KG1 (cell line): Measurements from ENCODE around the gene MRPL10.

Experiments used
- DNase-seq: peaks from one replicate; lab custom pipeline; 2025; lab: John Stamatoyannopoulos, UW

MRPL10 gene

DNA sequence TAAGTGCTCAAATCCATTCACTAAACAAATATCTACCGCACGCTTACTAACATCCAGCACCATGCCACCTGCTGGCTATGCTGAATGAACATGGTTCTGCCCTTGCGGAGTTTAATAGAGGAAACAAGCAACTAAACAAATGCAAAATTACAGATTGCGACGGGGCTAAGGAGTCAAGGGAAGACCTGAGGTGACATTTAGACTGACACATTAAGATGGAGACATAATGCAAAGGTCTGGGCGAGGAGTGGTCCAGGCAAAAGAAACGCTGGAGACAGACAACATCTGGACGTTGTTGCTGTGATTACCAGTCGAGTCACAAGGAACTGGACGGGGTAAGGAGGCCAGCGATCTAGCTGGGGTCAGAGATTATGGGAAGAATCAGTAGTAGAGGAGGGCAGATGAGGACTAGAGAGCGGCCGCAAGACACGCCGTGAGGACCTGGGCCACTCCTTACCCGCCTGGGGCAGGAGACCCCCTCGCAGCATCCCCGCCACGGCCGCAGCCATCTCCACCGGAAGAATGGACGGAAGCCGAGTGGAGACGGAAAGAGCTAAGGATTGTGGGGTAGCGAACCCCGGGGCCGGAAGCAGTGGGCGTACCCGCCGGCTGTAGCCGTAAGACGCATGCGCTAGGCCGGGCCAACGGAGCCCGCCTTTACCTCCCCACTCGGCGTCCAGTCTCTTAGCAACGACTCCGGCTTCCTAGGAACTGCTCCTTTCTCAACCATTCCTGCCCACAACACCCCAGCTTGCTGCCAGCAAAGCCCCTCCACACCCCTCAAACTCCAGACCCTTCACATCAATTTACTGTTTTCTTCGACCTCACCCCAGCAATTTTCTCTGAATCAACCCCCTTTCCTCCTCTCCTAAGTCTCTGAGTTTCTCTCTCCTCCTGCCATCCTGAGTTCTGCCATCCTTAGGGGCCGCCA is at the start of gene MRPL10, which contains the start of gene LRRC46:
Gene MRPL10, minus strand, starts transcription at position 539 of the 931 bp plus-strand sequence. Its CDS starts 30 bp downstream, at position 509.
Gene LRRC46, plus strand, starts transcription at position 668 of the 931 bp plus-strand sequence. CDS start 320 bp downstream, outside the sequence.
- peak; percentile 85 for DNase-seq

DNA sequence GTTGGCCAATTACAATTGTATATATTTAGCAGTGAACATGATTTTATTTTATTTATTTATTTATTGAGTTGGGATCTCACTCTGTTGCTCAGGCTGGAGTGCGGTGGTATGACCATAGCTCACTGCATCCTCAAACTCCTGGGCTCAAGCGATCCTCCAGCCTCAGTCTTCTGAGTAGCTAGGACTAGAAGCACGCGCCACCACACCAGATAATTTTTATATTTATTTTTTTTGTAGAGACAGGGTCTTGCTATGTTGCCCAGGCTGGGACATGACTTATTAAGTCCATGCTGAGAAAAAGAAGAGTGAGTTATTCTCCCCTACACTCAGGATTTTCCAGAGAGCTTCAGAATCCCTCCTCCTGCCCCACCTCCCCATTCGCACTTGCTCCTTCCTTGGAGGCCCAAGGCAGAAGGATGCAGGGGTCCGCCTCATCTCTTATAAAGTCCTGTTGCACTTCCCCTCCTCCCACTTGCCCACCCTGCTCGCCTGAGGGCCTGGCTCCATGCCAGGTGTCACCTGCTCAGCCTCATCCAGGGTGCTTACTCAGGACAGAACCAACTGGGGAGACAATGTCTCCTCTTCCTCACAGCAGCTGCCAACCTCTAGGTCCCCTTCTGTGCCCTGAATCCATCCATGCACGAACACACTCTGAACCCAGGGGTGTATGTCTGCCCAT is 48.6 kb upstream of the MRPL10 start:
- DNase-seq: no peak

DNA sequence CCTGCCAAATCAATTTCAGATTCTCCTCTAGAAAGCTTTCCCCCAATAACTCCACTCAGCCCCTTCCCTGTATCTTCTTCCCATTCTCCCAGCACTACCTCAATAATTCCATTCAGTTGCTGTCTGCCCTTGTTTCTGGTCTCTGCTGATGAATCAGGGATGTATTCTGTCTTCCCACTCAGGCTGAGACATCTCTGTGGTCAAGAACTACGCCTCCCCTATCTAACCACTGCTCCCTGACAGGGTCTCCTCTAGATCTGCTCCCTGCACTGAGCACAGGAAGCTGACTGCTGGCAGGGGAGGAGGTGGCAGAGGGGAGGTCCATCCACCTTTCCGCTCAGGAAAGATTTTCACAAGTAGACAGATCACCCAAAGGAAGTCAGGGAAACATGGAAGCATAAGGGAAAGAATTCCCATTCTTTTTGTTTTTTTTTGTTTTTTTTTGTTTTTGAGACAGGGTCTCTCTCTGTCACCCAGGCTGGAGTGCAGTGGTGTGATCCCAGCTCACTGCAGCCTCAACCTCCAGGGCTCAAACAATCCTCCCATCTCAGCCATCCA is 47.8 kb upstream of the MRPL10 start:
- no peak for DNase-seq

- DNase-seq: no peak
These were observed 47.1 kb upstream of the MRPL10 start for GRCh38 chr17:47878203-47879027.

- no peak for DNase-seq
These were observed 46.2 kb upstream of the MRPL10 start for GRCh38 chr17:47877368-47878034.

DNA sequence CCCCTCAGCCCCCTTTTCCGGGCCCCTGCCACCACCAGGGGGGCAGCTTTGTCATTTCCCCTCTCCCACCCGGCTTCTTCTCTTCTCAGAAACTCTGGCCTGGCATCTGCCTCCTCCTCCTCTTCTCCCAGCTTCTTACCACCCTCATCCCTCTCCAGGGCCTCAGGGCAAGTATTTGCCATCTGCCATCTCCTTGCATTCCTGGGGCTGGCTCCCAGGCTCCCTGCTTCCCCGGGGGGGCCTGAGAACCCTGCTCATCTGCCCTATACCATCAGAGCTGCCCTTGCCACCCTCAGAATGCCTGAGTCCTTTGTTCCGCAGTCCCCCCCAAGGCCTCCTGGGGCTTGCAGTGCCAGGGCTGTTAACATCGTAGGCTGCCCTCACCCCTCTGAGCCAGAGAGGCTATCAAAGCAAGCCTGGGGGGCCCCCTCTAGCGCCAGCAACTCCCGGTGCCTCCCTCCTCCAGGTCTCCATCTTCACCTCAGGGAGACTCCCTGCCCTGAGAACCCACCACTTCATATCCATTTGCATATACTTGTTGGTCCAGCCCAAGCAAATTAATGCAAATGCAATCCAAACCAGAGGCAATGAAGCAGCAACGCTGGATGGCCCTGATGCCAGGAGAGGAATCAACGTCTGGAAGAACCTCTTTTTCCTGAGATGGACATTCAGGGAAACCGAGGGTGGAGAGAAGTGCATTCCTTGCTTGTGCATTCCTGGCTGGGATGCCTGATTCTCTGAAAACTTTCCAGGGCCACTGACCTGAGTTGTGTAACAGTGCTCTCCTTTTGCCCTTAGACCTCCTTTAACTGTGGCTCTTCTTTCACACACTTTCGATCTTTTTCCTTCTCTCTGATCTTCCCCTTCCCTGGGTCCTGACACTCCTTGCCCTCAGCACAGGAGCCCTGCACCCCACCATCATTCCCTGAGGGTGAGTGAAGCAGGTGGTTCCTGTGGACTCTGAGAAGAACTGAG is 44.0 kb upstream of the MRPL10 start:
- no peak for DNase-seq

DNA sequence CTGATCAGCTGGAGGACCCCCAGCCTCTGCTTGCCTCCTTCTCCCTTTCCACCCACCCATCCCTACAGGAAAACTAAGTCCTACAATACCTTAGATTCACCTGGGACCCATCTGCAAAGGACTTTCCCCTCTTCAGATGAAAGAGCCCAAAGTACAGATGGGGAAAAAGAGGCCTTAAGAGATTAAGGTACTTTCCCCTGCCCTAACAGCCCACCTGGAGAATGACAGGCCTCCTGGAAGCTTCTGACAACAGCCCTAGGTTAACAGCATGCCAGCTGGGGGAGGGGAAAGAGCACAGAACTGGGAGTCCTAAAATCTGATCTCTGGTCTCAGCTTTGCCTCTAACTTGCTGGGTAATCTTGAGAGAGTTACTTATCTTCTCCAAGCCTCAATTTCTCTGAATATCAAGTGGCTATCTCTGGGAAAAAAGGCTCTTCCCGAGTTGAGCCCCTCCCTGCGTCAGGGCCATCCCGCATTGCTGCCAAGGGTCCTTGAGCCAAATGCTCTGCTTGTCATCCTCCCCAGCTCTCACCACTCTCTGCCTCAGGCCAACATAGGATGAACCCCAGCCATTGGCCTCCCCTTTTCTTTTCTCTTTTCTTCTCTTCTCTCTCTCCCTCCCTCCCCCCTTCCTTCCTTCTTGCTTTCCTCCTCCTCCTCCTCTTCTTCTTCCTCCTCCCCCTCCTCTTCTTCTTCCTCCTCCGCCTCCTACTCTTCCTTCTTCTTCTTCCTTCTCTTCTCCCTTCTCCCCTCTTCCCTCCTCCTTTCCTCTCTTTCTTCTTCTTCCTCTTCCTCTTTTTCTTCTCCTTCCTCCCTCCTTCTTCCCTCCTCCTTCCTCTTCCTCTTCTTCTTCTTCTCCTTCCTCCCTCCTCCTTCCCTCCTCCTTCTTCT is 42.1 kb upstream of the MRPL10 start:
- no peak for DNase-seq

DNA sequence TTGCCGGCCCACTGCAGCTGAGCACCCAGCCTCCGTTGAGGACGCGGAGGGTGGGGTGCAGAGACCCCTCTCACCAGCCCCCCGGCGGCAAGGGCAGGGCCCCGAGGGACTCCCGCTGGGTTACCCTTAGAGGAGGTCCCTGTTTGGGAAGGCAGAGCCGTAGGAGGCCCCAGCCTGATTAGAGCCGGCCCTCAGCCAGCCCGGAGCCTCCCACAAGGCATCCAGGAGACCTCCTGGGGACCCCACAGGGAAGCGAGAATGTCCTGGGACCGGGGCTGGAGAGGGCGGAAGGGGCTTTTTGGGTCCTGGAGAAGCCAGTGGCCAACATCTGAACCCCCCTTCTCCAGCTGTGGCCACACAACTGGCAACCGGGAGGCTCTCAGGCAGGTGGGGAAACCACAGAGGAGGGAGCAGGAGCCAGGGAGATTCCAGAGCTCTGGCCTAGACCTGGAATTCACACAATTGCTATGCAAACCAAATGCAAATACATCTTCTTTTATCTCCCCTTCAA is 41.4 kb upstream of the MRPL10 start:
- no peak for DNase-seq

- DNase-seq: no peak
These were observed 40.8 kb upstream of the MRPL10 start for GRCh38 chr17:47872019-47872650.

GRCh38 chr17:47871048-47871447 is 39.7 kb upstream of the MRPL10 start:
- no peak for DNase-seq

- DNase-seq: no peak
These were observed 38.7 kb upstream of the MRPL10 start for GRCh38 chr17:47870056-47870455.

DNA sequence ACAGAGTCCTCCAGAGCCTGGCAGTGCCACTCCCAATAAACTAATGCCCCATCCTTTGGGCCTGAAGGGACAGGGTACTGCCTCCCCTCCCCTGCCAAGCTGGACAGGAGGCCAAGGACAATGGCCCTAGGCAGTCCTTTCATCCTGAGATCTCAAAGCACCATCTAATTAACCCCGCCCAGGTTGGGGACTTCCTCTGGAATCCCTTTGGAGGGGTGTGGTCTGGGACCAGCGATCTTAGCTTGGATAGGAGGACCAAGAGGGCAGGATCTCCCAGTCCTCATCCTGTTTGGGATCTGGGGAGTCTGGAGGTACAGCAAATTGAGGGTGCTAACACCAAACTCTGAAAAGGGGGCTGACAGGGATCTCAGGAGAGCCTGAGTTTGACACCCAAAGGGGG is 37.8 kb upstream of the MRPL10 start:
- no peak for DNase-seq

DNA sequence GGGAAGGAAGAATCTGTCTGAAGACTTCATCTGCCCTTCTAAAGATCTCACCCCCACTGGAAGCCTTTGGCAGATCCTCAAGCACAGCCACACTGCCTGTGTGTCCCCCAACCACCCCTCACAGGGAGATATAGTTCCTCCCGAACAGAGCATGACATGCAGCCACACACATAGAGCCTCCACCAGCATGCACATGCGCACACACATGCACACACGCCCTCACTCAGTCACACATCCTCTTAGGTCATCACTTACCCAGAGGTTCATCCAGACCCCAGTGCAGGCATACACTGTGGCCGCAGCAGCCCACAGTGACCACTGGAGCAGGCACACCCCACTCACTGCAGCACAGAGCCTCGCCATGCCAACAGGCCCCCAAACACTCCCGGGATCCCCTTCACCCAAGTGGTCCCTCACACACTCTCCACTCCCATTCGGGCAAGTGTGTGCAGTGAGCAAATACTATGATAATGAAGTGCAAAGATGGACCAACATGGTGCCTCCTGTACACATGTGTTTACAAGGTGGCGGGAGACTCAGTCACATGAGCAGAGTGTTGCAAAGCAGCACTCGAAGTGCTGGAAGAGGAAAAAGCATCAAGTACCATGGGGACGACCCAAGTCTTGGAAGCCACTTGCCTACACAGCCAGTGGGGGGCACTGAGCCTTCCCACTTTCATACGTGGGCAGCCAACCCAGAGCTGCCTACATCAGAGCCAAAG is 36.6 kb upstream of the MRPL10 start:
- no peak for DNase-seq

- no peak for DNase-seq
These were observed 35.6 kb upstream of the MRPL10 start for GRCh38 chr17:47866941-47867340.

- DNase-seq: no peak
These were observed 33.5 kb upstream of the MRPL10 start for GRCh38 chr17:47864791-47865216.

DNA sequence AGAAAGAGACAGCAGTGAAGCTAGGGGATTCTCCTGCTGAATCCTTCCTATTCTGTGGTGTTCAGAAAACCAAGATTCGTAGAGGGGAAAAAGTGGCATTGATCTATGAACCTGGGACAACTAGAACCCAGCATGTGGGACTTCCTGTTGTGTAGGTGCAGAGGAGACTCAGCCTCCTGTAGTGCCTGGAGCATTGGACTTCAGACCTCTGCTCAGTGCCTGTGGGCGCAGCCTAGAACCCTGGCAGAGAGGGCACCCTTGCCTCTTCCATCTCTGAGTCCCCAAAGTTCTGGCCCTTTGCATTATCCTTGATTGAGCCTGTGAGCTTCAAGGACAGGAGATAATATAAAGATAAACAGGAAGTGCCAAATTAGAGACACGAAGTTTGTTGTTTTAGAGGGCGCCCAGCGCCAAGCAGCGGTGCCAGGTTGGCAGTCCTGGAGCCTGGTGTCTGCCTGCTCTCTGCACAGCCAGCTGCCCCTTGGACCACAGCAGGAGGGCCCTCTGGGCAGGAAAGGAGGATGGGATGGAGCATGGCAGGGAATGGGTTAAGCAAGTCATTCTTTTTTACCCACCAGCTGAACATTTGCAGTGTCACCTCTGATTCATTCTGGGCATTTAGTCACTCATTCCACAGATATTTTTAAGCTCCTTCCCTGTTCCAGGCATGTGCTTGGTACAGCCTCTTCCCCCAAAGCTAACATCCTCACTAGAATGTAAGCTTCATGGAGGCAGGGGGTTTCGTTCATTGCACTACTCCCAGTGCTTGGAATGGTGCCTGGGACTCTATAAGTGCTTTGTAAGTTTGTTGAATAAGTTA is 31.5 kb upstream of the MRPL10 start:
- no peak for DNase-seq

DNA sequence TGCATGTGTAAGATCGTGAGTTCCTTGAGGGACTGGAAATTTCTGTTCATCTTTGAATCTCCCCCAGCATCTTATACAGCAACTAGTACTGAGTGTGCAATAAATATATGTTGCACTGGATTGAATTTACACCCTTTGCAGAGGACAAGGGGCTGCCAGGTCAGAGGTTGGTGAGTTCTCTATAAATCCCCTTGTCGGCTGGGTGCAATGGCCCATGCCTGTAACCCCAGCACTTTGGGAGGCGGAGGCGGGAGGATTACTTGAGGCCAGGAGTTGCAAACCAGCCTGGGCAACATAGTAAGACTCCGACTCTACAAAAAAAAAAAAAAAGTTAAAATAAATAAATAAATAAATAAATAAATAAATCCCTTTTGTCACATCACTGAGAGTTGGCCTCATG is 29.0 kb upstream of the MRPL10 start:
- no peak for DNase-seq
